Lower leg skin (tissue), 3 donors: ENCODE results near the gene NKAIN2.

Experiments
- POLR2A ChIP-seq, 2 donors: fragments of 450-650 bp; IDR thresholded peaks; one replicate each; pipeline ENCODE4 v1.6.1; 2016 to 2017; ENCODE audit warnings: antibody characterized with exemption in 2 of 2, mild to moderate bottlenecking in 1 of 2, moderate library complexity in 1 of 2
- TF ChIP-seq, protein P1 (sequence below), 3 donors: fragments of 450-650 bp; IDR thresholded peaks; one replicate each; pipeline ENCODE4 v1.5.1; 2016; ENCODE audit warnings: antibody characterized with exemption in 3 of 3, mild to moderate bottlenecking in 3 of 3, moderate library complexity in 2 of 3

DNA sequence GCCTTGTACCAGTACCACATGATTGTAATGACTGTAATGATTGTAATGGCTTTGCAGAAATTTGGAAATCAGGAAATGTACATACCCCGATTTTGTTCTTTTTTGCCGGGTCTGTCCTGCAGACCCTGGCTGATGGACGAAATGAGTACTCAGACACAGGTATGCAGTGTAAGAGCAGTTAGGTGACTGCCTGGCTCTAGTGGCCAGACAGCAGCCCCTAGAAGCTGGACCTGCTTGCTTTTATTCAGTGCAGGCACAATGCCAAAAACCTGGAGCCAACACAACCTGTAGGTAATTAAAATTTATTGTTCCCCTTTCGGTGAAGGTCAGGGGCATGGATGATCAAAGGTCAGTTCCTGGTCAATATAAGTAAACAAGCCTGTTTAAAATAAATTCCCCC, 346.0 kb downstream of the NKAIN2 start:
- TF ChIP-seq, protein P1, sequence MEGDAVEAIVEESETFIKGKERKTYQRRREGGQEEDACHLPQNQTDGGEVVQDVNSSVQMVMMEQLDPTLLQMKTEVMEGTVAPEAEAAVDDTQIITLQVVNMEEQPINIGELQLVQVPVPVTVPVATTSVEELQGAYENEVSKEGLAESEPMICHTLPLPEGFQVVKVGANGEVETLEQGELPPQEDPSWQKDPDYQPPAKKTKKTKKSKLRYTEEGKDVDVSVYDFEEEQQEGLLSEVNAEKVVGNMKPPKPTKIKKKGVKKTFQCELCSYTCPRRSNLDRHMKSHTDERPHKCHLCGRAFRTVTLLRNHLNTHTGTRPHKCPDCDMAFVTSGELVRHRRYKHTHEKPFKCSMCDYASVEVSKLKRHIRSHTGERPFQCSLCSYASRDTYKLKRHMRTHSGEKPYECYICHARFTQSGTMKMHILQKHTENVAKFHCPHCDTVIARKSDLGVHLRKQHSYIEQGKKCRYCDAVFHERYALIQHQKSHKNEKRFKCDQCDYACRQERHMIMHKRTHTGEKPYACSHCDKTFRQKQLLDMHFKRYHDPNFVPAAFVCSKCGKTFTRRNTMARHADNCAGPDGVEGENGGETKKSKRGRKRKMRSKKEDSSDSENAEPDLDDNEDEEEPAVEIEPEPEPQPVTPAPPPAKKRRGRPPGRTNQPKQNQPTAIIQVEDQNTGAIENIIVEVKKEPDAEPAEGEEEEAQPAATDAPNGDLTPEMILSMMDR (IDR thresholded peaks at IDR 0.05): no peak
- no peak for TF ChIP-seq POLR2A (IDR thresholded peaks at IDR 0.05)
